B cell (primary cell): ENCODE measurements around the gene KIAA0319L. TPM values are rescaled to one million over a fixed set of nuclear protein-coding genes. Genes with fewer than 3 reads are reported as not detected.

Experiments
- ATAC-seq: fragments of 200-7000 bp; cut with Tn5 transposase; one replicate; pipeline ENCODE4 v1.10.0; 2021; ENCODE audit warnings: low read depth, mild to moderate bottlenecking, moderate number of reproducible peaks, moderate library complexity
- CTCF ChIA-PET: fragments of 350-600 bp; sonication (Branson Sonifier 250); formaldehyde crosslinking; loops from one replicate; lab custom pipeline; 2021; ENCODE audit warnings: antibody characterized with exemption, inconsistent platforms; lab: Charles Lee
- POLR2A ChIA-PET: fragments of 350-600 bp; sonication (Branson Sonifier 250); formaldehyde crosslinking; loops from one replicate; lab custom pipeline; 2021; ENCODE audit warnings: antibody characterized with exemption; lab: Charles Lee
- DNase-seq: peaks from one replicate; pipeline ENCODE4 v3.0.0; 2013
- H2AFZ ChIP-seq: 2 replicates; pipeline ENCODE4 v1.6.1; 2012; ENCODE audit warnings: mild to moderate bottlenecking, low read depth, low read length; ENCODE audit not compliant: insufficient read depth, poor library complexity, severe bottlenecking
- H3K27ac ChIP-seq, 2 donors: 1 replicate in 1 of 2; 2 replicates in 1 of 2; pipeline ENCODE4 v1.5.1; 2012 to 2013; ENCODE audit warnings: low read length in 2 of 2, mild to moderate bottlenecking in 2 of 2, moderate library complexity in 1 of 2
- H3K27me3 ChIP-seq, 4 experiments: fragments of 200-600 bp in 1 of 4; sonication (generic) in 1 of 4; replicated peaks in 1 of 4; 1 replicate in 2 of 4; 2 replicates in 2 of 4; pipeline versions ENCODE4 v1.6.1 to v1.7.0; 2013 to 2016; ENCODE audit warnings: low read length in 3 of 4, mild to moderate bottlenecking in 2 of 4, mixed read lengths in 1 of 4, moderate library complexity in 1 of 4; ENCODE audit not compliant: insufficient read depth in 4 of 4, control insufficient read depth in 3 of 4; ENCODE audit errors: control extremely low read depth in 1 of 4
- H3K36me3 ChIP-seq, 2 experiments: replicated peaks in 1 of 2; 1 replicate in 1 of 2; 2 replicates in 1 of 2; pipeline versions ENCODE4 v1.6.1 to v1.7.1; 2013; ENCODE audit warnings: low read length in 1 of 2; ENCODE audit not compliant: insufficient read depth in 2 of 2, control insufficient read depth in 1 of 2; ENCODE audit errors: control extremely low read depth in 1 of 2, extremely low read depth in 1 of 2
- H3K4me1 ChIP-seq, 2 donors: fragments of 200-600 bp in 1 of 2; sonication (generic) in 1 of 2; 1 replicate in 1 of 2; 2 replicates in 1 of 2; pipeline versions ENCODE4 v1.5.1 to v1.6.1; 2013 to 2017; ENCODE audit warnings: low read length in 2 of 2; ENCODE audit not compliant: control insufficient read depth in 2 of 2, insufficient read depth in 2 of 2
- H3K4me2 ChIP-seq: replicated peaks from 2 replicates; pipeline ENCODE3; 2012; ENCODE audit warnings: mild to moderate bottlenecking, low read depth, low read length; ENCODE audit not compliant: poor library complexity, severe bottlenecking
- H3K4me3 ChIP-seq, 5 experiments: fragments of 200-600 bp in 1 of 5; sonication (generic) in 1 of 5; 1 replicate in 3 of 5; 2 replicates in 2 of 5; pipeline versions ENCODE4 v1.5.1 to v1.7.0; 2011 to 2016; ENCODE audit warnings: low read length in 4 of 5, mild to moderate bottlenecking in 4 of 5, low read depth in 2 of 5, control low read depth in 1 of 5, moderate library complexity in 1 of 5; ENCODE audit not compliant: insufficient read depth in 1 of 5; ENCODE audit errors: control extremely low read depth in 1 of 5, extremely low read depth in 1 of 5
- H3K79me2 ChIP-seq: fragments of 200-600 bp; sonication (generic); one replicate; pipeline ENCODE4 v1.6.0; 2016; ENCODE audit warnings: low read length; ENCODE audit not compliant: control insufficient read depth, insufficient read depth
- H3K9ac ChIP-seq: fragments of 200-600 bp; sonication (generic); 2 replicates; pipeline ENCODE4 v1.6.1; 2017; ENCODE audit warnings: mild to moderate bottlenecking, low read length, moderate library complexity
- H3K9me3 ChIP-seq, 3 donors: one replicate each; pipeline versions ENCODE4 v1.6.1 to v1.7.1; 2013; ENCODE audit warnings: low read length in 2 of 3; ENCODE audit not compliant: control insufficient read depth in 2 of 3, insufficient read depth in 1 of 3; ENCODE audit errors: control extremely low read depth in 1 of 3
- H4K20me1 ChIP-seq: 2 replicates; pipeline ENCODE4 v1.6.0; 2012; ENCODE audit warnings: mild to moderate bottlenecking, low read length; ENCODE audit not compliant: insufficient read depth, control insufficient read depth, poor library complexity, severe bottlenecking
- H3K27ac Mint-ChIP-seq: one replicate; pipeline ENCODE4 v1.8.0; 2021; ENCODE audit warnings: mixed read lengths
- H3K27me3 Mint-ChIP-seq: one replicate; pipeline ENCODE4 v1.8.0; 2021; ENCODE audit warnings: mixed read lengths
- H3K4me1 Mint-ChIP-seq: one replicate; pipeline ENCODE4 v1.8.0; 2021; ENCODE audit warnings: mixed read lengths
- H3K4me3 Mint-ChIP-seq: one replicate; pipeline ENCODE4 v1.8.0; 2021; ENCODE audit warnings: mixed read lengths
- H3K9me3 Mint-ChIP-seq: one replicate; pipeline ENCODE4 v1.8.0; 2022; ENCODE audit warnings: mixed read lengths; ENCODE audit not compliant: insufficient read depth
- EZH2 ChIP-seq: IDR thresholded peaks from 2 replicates; pipeline ENCODE4 v1.6.1; 2012; ENCODE audit warnings: borderline replicate concordance, low read depth, mild to moderate bottlenecking, moderate library complexity, low read length; ENCODE audit not compliant: insufficient read depth, poor library complexity, severe bottlenecking
- WGBS: methylation state at CpG from one replicate; pipeline ENCODE4 v1.1.5; 2013; ENCODE audit warnings: missing lambda C conversion rate; ENCODE audit not compliant: insufficient coverage; 5-methylcytosine and 5-hydroxymethylcytosine counted together
- intact Hi-C: fragments of 100-400 bp; cut with micrococcal nuclease; formaldehyde crosslinking; loops from one replicate; pipeline ENCODE4 v1.10.0; 2022
- polyA plus RNA-seq: library from polyadenylated mRNA; depleted of rRNA; stranded (reverse); fragments of >200 nt; gene quantifications from 2 replicates; pipeline ENCODE4 v1.2.3, GENCODE V29; 2012
- total RNA-seq, 2 donors: library from RNA; stranded (reverse); fragments of 120-200 nt in 1 of 2; gene quantifications; 1 replicate in 1 of 2; 2 replicates in 1 of 2; pipeline versions ENCODE4 v1.2.3 to v1.2.4, GENCODE V29; 2013 to 2022
- TF ChIP-seq, protein P1 (sequence below): fragments of 200-600 bp; IDR thresholded peaks from one replicate; pipeline ENCODE4 v1.8.0; 2022; ENCODE audit warnings: antibody characterized with exemption, mild to moderate bottlenecking

KIAA0319L gene
- total and polyA plus RNA-seq, 2 donors (not counting 1 experiment from before 2014, with no cell fraction given), result 35.9 to 78.1 TPM

DNA sequence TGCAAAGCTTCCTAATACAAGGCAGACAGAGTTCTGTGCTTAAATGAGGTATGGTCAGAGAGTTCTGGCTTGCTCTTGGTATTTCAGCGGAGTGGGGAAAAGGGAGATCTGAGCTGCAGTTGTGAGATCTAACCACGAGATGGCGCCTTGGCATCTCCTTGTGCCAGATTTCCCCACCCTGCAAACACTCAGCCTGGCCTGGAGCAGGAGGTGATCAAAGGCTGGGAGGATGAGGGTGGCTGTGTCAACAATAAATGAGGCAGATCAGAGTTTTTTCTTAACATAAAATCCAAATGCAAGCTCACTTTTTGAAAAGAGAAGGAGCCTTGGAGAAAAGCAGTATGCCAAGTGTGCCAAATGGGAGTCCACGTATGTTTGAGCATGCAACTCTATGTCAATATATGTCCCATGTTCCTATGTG lies 11.8 kb upstream of the KIAA0319L start:
- DNase-seq (peak; percentile 77), ATAC-seq (peak; percentile 77)
- intact Hi-C loops, result loop anchor here (1.0 kb wide), 4 partner anchors 146 to 205 kb away; no protein-coding TSS in a partner anchor
- H3K27me3 ChIP-seq, result peaks cover 0 to 13% (median 6%) of the 10 kb centered on the region in 4 experiments
- POLR2A ChIA-PET, result no interaction called here
- H2AFZ ChIP-seq, result no peak overlapping the region
- Mint-ChIP-seq H3K4me1 (peaks cover 15% of the 10 kb centered on the region), H3K27ac (no peak overlapping the region), H3K27me3 (peaks cover 17% of the 10 kb centered on the region), H3K9me3 (no peaks in the 10 kb centered on the region), H3K4me3 (no peak overlapping the region)
- peaks cover 0 to 5% of the 10 kb centered on the region in 2 experiments for H3K36me3 ChIP-seq
- H3K9ac ChIP-seq, result no peak overlapping the region
- H3K9me3 ChIP-seq, result no peaks in the 10 kb centered on the region
- H3K79me2 ChIP-seq, result no peaks in the 10 kb centered on the region
- TF ChIP-seq EZH2, result no peak
- TF ChIP-seq, protein P1, sequence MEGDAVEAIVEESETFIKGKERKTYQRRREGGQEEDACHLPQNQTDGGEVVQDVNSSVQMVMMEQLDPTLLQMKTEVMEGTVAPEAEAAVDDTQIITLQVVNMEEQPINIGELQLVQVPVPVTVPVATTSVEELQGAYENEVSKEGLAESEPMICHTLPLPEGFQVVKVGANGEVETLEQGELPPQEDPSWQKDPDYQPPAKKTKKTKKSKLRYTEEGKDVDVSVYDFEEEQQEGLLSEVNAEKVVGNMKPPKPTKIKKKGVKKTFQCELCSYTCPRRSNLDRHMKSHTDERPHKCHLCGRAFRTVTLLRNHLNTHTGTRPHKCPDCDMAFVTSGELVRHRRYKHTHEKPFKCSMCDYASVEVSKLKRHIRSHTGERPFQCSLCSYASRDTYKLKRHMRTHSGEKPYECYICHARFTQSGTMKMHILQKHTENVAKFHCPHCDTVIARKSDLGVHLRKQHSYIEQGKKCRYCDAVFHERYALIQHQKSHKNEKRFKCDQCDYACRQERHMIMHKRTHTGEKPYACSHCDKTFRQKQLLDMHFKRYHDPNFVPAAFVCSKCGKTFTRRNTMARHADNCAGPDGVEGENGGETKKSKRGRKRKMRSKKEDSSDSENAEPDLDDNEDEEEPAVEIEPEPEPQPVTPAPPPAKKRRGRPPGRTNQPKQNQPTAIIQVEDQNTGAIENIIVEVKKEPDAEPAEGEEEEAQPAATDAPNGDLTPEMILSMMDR, result peak; percentile 91
- WGBS, result 14% methylated on average over 2 of the region's 4 CpGs
- no peak overlapping the region for H3K27ac ChIP-seq
- peaks cover 6 to 8% of the 10 kb centered on the region in 2 donors for H3K4me1 ChIP-seq
- H3K4me2 ChIP-seq, result no peak overlapping the region
- H4K20me1 ChIP-seq, result peaks cover 7% of the 10 kb centered on the region
- CTCF ChIA-PET, result interaction anchor here (0.6 to 10.5 kb wide), 38 partner anchors 9 to 257 kb away, joined by 3 to 126 read pairs (median 4); partner anchors contain the start of genes C1orf216, CLSPN, KIAA0319L and NCDN
- H3K4me3 ChIP-seq, result no peak overlapping the region

DNA sequence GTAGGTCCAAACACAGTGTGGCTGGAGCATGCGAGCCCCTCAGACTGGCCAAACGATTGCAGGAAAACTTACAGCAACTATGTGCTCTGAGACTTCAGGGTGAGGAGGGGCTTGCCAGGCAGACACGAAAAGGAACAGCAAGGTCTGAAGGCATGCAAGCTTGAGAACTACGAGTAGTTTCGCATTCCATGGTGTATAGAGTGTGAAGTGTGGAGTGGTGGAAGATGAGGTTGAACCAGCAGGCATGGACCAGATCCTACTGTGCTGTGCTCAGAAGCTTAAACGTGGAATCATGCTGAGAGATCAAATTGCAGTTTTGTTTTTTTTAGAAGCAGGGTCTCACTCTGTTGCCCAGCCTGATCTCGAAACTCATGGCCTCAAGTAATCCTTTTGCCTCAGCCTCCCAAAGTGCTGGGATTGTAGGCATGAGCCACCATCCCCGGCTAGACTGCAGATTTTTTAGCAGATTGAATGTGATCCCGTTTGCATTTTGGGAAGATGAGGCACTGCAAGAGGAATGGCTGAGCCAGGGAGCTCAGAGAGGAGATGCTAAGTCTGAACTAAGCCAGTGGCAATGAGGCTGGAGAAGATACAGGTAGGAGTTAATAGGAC lies 10.8 kb upstream of the KIAA0319L start:
- DNase-seq (no peak), ATAC-seq (no peak)
- WGBS, result 95% methylated on average over 9 of the region's 9 CpGs
- CTCF ChIA-PET, result interaction anchor here (0.7 to 10.5 kb wide), 28 partner anchors 8 to 258 kb away, joined by 3 to 126 read pairs (median 6); partner anchors contain the start of genes C1orf216, CLSPN, KIAA0319L and NCDN
- H4K20me1 ChIP-seq, result peaks cover 7% of the 10 kb centered on the region
- Mint-ChIP-seq H3K4me3 (no peak overlapping the region), H3K27ac (no peak overlapping the region), H3K4me1 (peaks cover 13% of the 10 kb centered on the region), H3K9me3 (no peaks in the 10 kb centered on the region), H3K27me3 (peaks cover 17% of the 10 kb centered on the region)
- H3K27me3 ChIP-seq, result peaks cover 0 to 7% (median 3%) of the 10 kb centered on the region in 4 experiments
- peaks cover 0 to 5% of the 10 kb centered on the region in 2 experiments for H3K36me3 ChIP-seq
- POLR2A ChIA-PET, result interaction anchor here (0.6 to 0.7 kb wide), 2 partner anchors 11 to 262 kb away, joined by 3 to 11 read pairs; partner anchors contain the start of gene KIAA0319L
- H3K79me2 ChIP-seq, result no peaks in the 10 kb centered on the region
- TF ChIP-seq, protein P1, result no peak
- TF ChIP-seq EZH2, result no peak
- H3K4me2 ChIP-seq, result no peak overlapping the region
- peaks cover 0 to 2% of the 10 kb centered on the region in 2 donors for H3K4me1 ChIP-seq
- H3K9me3 ChIP-seq, result no peaks in the 10 kb centered on the region
- no peak overlapping the region for H3K27ac ChIP-seq
- no peak overlapping the region for H3K9ac ChIP-seq
- no peak overlapping the region for H3K4me3 ChIP-seq
- no peak overlapping the region for H2AFZ ChIP-seq
- intact Hi-C loops, result no loop called here
